ENCODE data around the gene HGS. TPM values are rescaled to one million over a fixed set of nuclear protein-coding genes. Genes with fewer than 3 reads are reported as not detected.

Gene HGS
- 155 and 174 TPM in 2 replicates for total RNA-seq (2014; rRNA removed; shearing (Covaris generic))
- polyA plus RNA-seq (2015; cell fraction: cytosol; rRNA removed), result 263 and 284 TPM in 2 replicates
- 901 and 911 TPM in 2 replicates for polyA plus RNA-seq (2015; cell fraction: nucleus; rRNA removed)

- in situ Hi-C loops (cut with HindIII; ENCODE audit: low pct_unique_long_range_greater_than_20kb, low sequenced_read_pairs), result no loop called here
- DNase-seq (ENCODE audit: low read depth, low spot score), result peak; percentile 100
Measured at GRCh38 chr17:81683584-81684441, at the start of gene HGS, which contains the start of gene ARL16. TSS of gene HGS (plus strand) at chr17:81684011. CDS start at chr17:81684067, 56 bp downstream. TSS of gene ARL16 (minus strand) at chr17:81683797. CDS start at chr17:81683753, 44 bp downstream.

GRCh38 chr17:81635431-81635830 lies 48.4 kb upstream of the HGS start:
- in situ Hi-C loops (cut with HindIII; ENCODE audit: low pct_unique_long_range_greater_than_20kb, low sequenced_read_pairs), result no loop called here
- no peak for DNase-seq (ENCODE audit: low read depth, low spot score)

GRCh38 chr17:81635973-81636504 lies 47.8 kb upstream of the HGS start:
- in situ Hi-C loops (cut with HindIII; ENCODE audit: low pct_unique_long_range_greater_than_20kb, low sequenced_read_pairs), result no loop called here
- peak; percentile 81 for DNase-seq (ENCODE audit: low read depth, low spot score)

- in situ Hi-C loops (cut with HindIII; ENCODE audit: low pct_unique_long_range_greater_than_20kb, low sequenced_read_pairs), result no loop called here
- DNase-seq (ENCODE audit: low read depth, low spot score), result peak; percentile 96
Measured at GRCh38 chr17:81636505-81637288, 47.1 kb upstream of the HGS start, which contains the start of the genes NPLOC4 and TSPAN10. TSS of gene NPLOC4 (minus strand) at chr17:81637112. CDS start at chr17:81636930, 182 bp downstream. TSS of gene TSPAN10 (plus strand) at chr17:81637196. CDS start at chr17:81642413, 5,217 bp downstream.

- in situ Hi-C loops (cut with HindIII; ENCODE audit: low pct_unique_long_range_greater_than_20kb, low sequenced_read_pairs), result no loop called here
- no peak for DNase-seq (ENCODE audit: low read depth, low spot score)
Measured at GRCh38 chr17:81638683-81639082, 45.1 kb upstream of the HGS start.

- DNase-seq (ENCODE audit: low read depth, low spot score), result no peak
- in situ Hi-C loops (cut with HindIII; ENCODE audit: low pct_unique_long_range_greater_than_20kb, low sequenced_read_pairs), result no loop called here
Measured at GRCh38 chr17:81640011-81640410, 43.8 kb upstream of the HGS start.

GRCh38 chr17:81641825-81642489 lies 41.9 kb upstream of the HGS start:
- in situ Hi-C loops (cut with HindIII; ENCODE audit: low pct_unique_long_range_greater_than_20kb, low sequenced_read_pairs), result no loop called here
- DNase-seq (ENCODE audit: low read depth, low spot score), result peak; percentile 93

- in situ Hi-C loops (cut with HindIII; ENCODE audit: low pct_unique_long_range_greater_than_20kb, low sequenced_read_pairs), result no loop called here
- no peak for DNase-seq (ENCODE audit: low read depth, low spot score)
Measured at GRCh38 chr17:81644496-81644895, 39.3 kb upstream of the HGS start.

GRCh38 chr17:81644976-81645952 lies 38.5 kb upstream of the HGS start:
- in situ Hi-C loops (cut with HindIII; ENCODE audit: low pct_unique_long_range_greater_than_20kb, low sequenced_read_pairs), result no loop called here
- DNase-seq (ENCODE audit: low read depth, low spot score), result no peak

GRCh38 chr17:81646869-81647600 lies 36.8 kb upstream of the HGS start:
- no peak for DNase-seq (ENCODE audit: low read depth, low spot score)
- in situ Hi-C loops (cut with HindIII; ENCODE audit: low pct_unique_long_range_greater_than_20kb, low sequenced_read_pairs), result no loop called here

GRCh38 chr17:81647640-81648012 lies 36.2 kb upstream of the HGS start:
- in situ Hi-C loops (cut with HindIII; ENCODE audit: low pct_unique_long_range_greater_than_20kb, low sequenced_read_pairs), result no loop called here
- no peak for DNase-seq (ENCODE audit: low read depth, low spot score)

- no peak for DNase-seq (ENCODE audit: low read depth, low spot score)
- in situ Hi-C loops (cut with HindIII; ENCODE audit: low pct_unique_long_range_greater_than_20kb, low sequenced_read_pairs), result no loop called here
Measured at GRCh38 chr17:81648013-81648706, 35.7 kb upstream of the HGS start.

GRCh38 chr17:81648707-81649085 lies 35.1 kb upstream of the HGS start:
- in situ Hi-C loops (cut with HindIII; ENCODE audit: low pct_unique_long_range_greater_than_20kb, low sequenced_read_pairs), result no loop called here
- DNase-seq (ENCODE audit: low read depth, low spot score), result no peak

GRCh38 chr17:81650951-81651350 lies 32.9 kb upstream of the HGS start:
- in situ Hi-C loops (cut with HindIII; ENCODE audit: low pct_unique_long_range_greater_than_20kb, low sequenced_read_pairs), result no loop called here
- peak; percentile 60 for DNase-seq (ENCODE audit: low read depth, low spot score)

- peak; percentile 72 for DNase-seq (ENCODE audit: low read depth, low spot score)
- in situ Hi-C loops (cut with HindIII; ENCODE audit: low pct_unique_long_range_greater_than_20kb, low sequenced_read_pairs), result no loop called here
Measured at GRCh38 chr17:81651692-81652091, 32.1 kb upstream of the HGS start.

All from SK-MEL-5 (cell line).